Measurements from ENCODE around the gene SMG7.

SMG7 gene

GRCh38 chr1:183583466-183583865 lies 111.2 kb downstream of the SMG7 start:
- H3K4me3 ChIP-seq (ENCODE audit: low read depth, low read length), result no peak overlapping the region

GRCh38 chr1:183584147-183584546 lies 111.8 kb downstream of the SMG7 start:
- DNase-seq (ENCODE audit: low read depth), result no peak
- no peak for TF ChIP-seq CTCF (conservative IDR thresholded peaks at IDR 0.05; ENCODE audit: low read depth, low read length)
- no peak overlapping the region for H3K4me3 ChIP-seq (ENCODE audit: low read depth, low read length)

More at GRCh38 chr1:183583466-183583865, 111.2 kb downstream of the SMG7 start:
- peak; percentile 33 for DNase-seq (ENCODE audit: low read depth)
- TF ChIP-seq CTCF (conservative IDR thresholded peaks at IDR 0.05; ENCODE audit: low read depth, low read length), result no peak

- TF ChIP-seq CTCF (conservative IDR thresholded peaks at IDR 0.05; ENCODE audit: low read depth, low read length), result no peak
- DNase-seq (ENCODE audit: low read depth), result no peak
- no peak overlapping the region for H3K4me3 ChIP-seq (ENCODE audit: low read depth, low read length)
Observed at GRCh38 chr1:183585038-183585437, 112.7 kb downstream of the SMG7 start.

- H3K4me3 ChIP-seq (ENCODE audit: low read depth, low read length), result no peak overlapping the region
- no peak for TF ChIP-seq CTCF (conservative IDR thresholded peaks at IDR 0.05; ENCODE audit: low read depth, low read length)
- no peak for DNase-seq (ENCODE audit: low read depth)
Observed at GRCh38 chr1:183586455-183586854, 114.2 kb downstream of the SMG7 start.

- no peak for TF ChIP-seq CTCF (conservative IDR thresholded peaks at IDR 0.05; ENCODE audit: low read depth, low read length)
- H3K4me3 ChIP-seq (ENCODE audit: low read depth, low read length), result no peak overlapping the region
- DNase-seq (ENCODE audit: low read depth), result no peak
Observed at GRCh38 chr1:183586926-183587325, 114.6 kb downstream of the SMG7 start.

GRCh38 chr1:183588827-183589226 lies 116.5 kb downstream of the SMG7 start:
- DNase-seq (ENCODE audit: low read depth), result no peak
- no peak overlapping the region for H3K4me3 ChIP-seq (ENCODE audit: low read depth, low read length)
- no peak for TF ChIP-seq CTCF (conservative IDR thresholded peaks at IDR 0.05; ENCODE audit: low read depth, low read length)

- no peak overlapping the region for H3K4me3 ChIP-seq (ENCODE audit: low read depth, low read length)
- TF ChIP-seq CTCF (conservative IDR thresholded peaks at IDR 0.05; ENCODE audit: low read depth, low read length), result no peak
- no peak for DNase-seq (ENCODE audit: low read depth)
Observed at GRCh38 chr1:183589384-183589783, 117.1 kb downstream of the SMG7 start.

Data from choroid plexus epithelial cell (primary cell).